HG03097 (cell line): ENCODE data around the gene NF1.
"Not testable (repeated sequence)": the region's sequence is repeated elsewhere in the genome, so short reads cannot be mapped to it uniquely, and the experiment has no call there.

ENCODE experiments used
- ATAC-seq: cut with Tn5 transposase; IDR thresholded peaks from one replicate; pipeline ENCODE4 v1.9.1; 2021; ENCODE audit not compliant: unreplicated experiment, low FRiP score

NF1 gene

GRCh38 chr17:31318851-31319661 is 224.3 kb downstream of the NF1 start:
- ATAC-seq: peak; percentile 29

- no peak for ATAC-seq
Observed at GRCh38 chr17:31320241-31320640, 225.5 kb downstream of the NF1 start.

GRCh38 chr17:31320791-31321190 is 226.0 kb downstream of the NF1 start:
- ATAC-seq: no peak

GRCh38 chr17:31321481-31321880 is 226.7 kb downstream of the NF1 start, which contains the start of gene EVI2A:
Gene EVI2A (minus strand): TSS chr17:31321622. CDS start chr17:31319013, 2,609 bp downstream.
- ATAC-seq: no peak

GRCh38 chr17:31321966-31322365 is 227.2 kb downstream of the NF1 start:
- no peak for ATAC-seq

GRCh38 chr17:31323551-31323950 is 228.8 kb downstream of the NF1 start:
- ATAC-seq: no peak

GRCh38 chr17:31327534-31328159 is 232.9 kb downstream of the NF1 start:
- no peak for ATAC-seq

GRCh38 chr17:31328160-31328535 is 233.4 kb downstream of the NF1 start:
- no peak for ATAC-seq

GRCh38 chr17:31329221-31329620 is 234.4 kb downstream of the NF1 start:
- no peak for ATAC-seq

- no peak for ATAC-seq
Observed at GRCh38 chr17:31339906-31340661, 245.3 kb downstream of the NF1 start.

GRCh38 chr17:31345191-31345747 is 250.5 kb downstream of the NF1 start:
- not testable (repeated sequence) for ATAC-seq

- ATAC-seq: no peak
Observed at GRCh38 chr17:31349454-31349853, 254.7 kb downstream of the NF1 start.

- no peak for ATAC-seq
Observed at GRCh38 chr17:31355935-31356334, 261.2 kb downstream of the NF1 start.

GRCh38 chr17:31357091-31357490 is 262.3 kb downstream of the NF1 start:
- ATAC-seq: no peak

- no peak for ATAC-seq
Observed at GRCh38 chr17:31357839-31358394, 263.1 kb downstream of the NF1 start.

- no peak for ATAC-seq
Observed at GRCh38 chr17:31364012-31364411, 269.2 kb downstream of the NF1 start.

GRCh38 chr17:31366088-31366487 is 271.3 kb downstream of the NF1 start:
- no peak for ATAC-seq

- no peak for ATAC-seq
Observed at GRCh38 chr17:31369266-31369665, 274.5 kb downstream of the NF1 start.

- no peak for ATAC-seq
Observed at GRCh38 chr17:31371511-31372097, 276.8 kb downstream of the NF1 start.
